Naive thymus-derived CD4-positive, alpha-beta T cell (primary cell): ENCODE results near the gene MAP3K2. TPM values are rescaled to one million over a fixed set of nuclear protein-coding genes. Genes with fewer than 3 reads are reported as not detected.

Source experiments
- ATAC-seq: fragments of 150-1000 bp; cut with Tn5 transposase; 2 replicates; pipeline ENCODE4 v1.10.0; 2021; ENCODE audit warnings: mild to moderate bottlenecking, moderate library complexity
- CTCF ChIA-PET: fragments of 350-600 bp; sonication (Branson Sonifier 250); formaldehyde crosslinking; loops from one replicate; lab custom pipeline; 2021; ENCODE audit warnings: antibody characterized with exemption; lab: Charles Lee
- POLR2A ChIA-PET: fragments of 350-600 bp; sonication (Branson Sonifier 250); formaldehyde crosslinking; loops from one replicate; lab custom pipeline; 2021; ENCODE audit warnings: antibody characterized with exemption, inconsistent platforms; lab: Charles Lee
- DNase-seq, 9 donors: peaks; one replicate each; pipeline versions ENCODE4 v3.0.0 to v3.0.0-alpha.2; 2020 to 2022; ENCODE audit warnings: mixed read lengths in 1 of 9
- H3K27ac ChIP-seq: one replicate; pipeline ENCODE4 v1.7.0; 2013; ENCODE audit warnings: mild to moderate bottlenecking, low read depth, low read length, moderate library complexity
- H3K27me3 ChIP-seq, 2 donors: one replicate each; pipeline ENCODE4 v1.7.0; 2013; ENCODE audit warnings: low read length in 2 of 2, mild to moderate bottlenecking in 2 of 2, moderate library complexity in 2 of 2; ENCODE audit not compliant: control insufficient read depth in 2 of 2, insufficient read depth in 2 of 2
- H3K36me3 ChIP-seq, 3 experiments: 1 replicate in 2 of 3; 2 replicates in 1 of 3; pipeline ENCODE4 v1.7.0; 2013; ENCODE audit warnings: low read length in 3 of 3, mild to moderate bottlenecking in 3 of 3, moderate library complexity in 1 of 3; ENCODE audit not compliant: insufficient read depth in 3 of 3, control insufficient read depth in 2 of 3
- H3K4me1 ChIP-seq, 2 donors: one replicate each; pipeline ENCODE4 v1.7.0; 2013; ENCODE audit warnings: low read length in 2 of 2, mild to moderate bottlenecking in 2 of 2, moderate library complexity in 1 of 2; ENCODE audit not compliant: control insufficient read depth in 2 of 2, insufficient read depth in 2 of 2
- H3K4me3 ChIP-seq: 2 replicates; pipeline ENCODE4 v1.7.0; 2013; ENCODE audit warnings: mild to moderate bottlenecking, low read length
- H3K9me3 ChIP-seq, 3 experiments: 1 replicate in 2 of 3; 2 replicates in 1 of 3; pipeline ENCODE4 v1.7.0; 2013; ENCODE audit warnings: low read length in 3 of 3; ENCODE audit not compliant: control insufficient read depth in 2 of 3
- H3K27ac Mint-ChIP-seq, 9 donors: one replicate each; pipeline ENCODE4 v1.8.0; 2020 to 2022; ENCODE audit warnings: mixed read lengths in 9 of 9, mild to moderate bottlenecking in 8 of 9, moderate library complexity in 5 of 9, inconsistent platforms in 2 of 9
- H3K27me3 Mint-ChIP-seq, 5 donors: one replicate each; pipeline ENCODE4 v1.8.0; 2021 to 2022; ENCODE audit warnings: mixed read lengths in 5 of 5, mild to moderate bottlenecking in 1 of 5
- H3K36me3 Mint-ChIP-seq, 5 donors: one replicate each; pipeline ENCODE4 v1.8.0; 2020 to 2022; ENCODE audit warnings: mixed read lengths in 5 of 5, mild to moderate bottlenecking in 3 of 5, inconsistent platforms in 1 of 5
- H3K4me1 Mint-ChIP-seq, 7 donors: one replicate each; pipeline ENCODE4 v1.8.0; 2020 to 2022; ENCODE audit warnings: mixed read lengths in 7 of 7, mild to moderate bottlenecking in 3 of 7, inconsistent platforms in 1 of 7
- H3K4me3 Mint-ChIP-seq, 10 donors: one replicate each; pipeline ENCODE4 v1.8.0; 2020 to 2022; ENCODE audit warnings: mild to moderate bottlenecking in 10 of 10, mixed read lengths in 10 of 10, moderate library complexity in 6 of 10, inconsistent platforms in 2 of 10
- H3K9me3 Mint-ChIP-seq, 11 donors: one replicate each; pipeline ENCODE4 v1.8.0; 2020 to 2022; ENCODE audit warnings: mixed read lengths in 11 of 11, mild to moderate bottlenecking in 4 of 11, inconsistent platforms in 1 of 11, moderate library complexity in 1 of 11
- intact Hi-C, 2 donors: fragments of 100-400 bp; cut with micrococcal nuclease; formaldehyde crosslinking; loops; one replicate each; pipeline ENCODE4 v1.15.1; 2023
- polyA plus RNA-seq, 2 donors: library from polyadenylated mRNA; unstranded; fragments of 300-500 nt; fragmentation: Illumina TruSeq; gene quantifications; one replicate each; pipeline ENCODE4 v1.2.3, GENCODE V29; 2021
- total RNA-seq, 6 experiments: library from RNA in 5 of 6; stranded (reverse) in 5 of 6; gene quantifications; 1 replicate in 5 of 6; 2 replicates in 1 of 6; pipeline ENCODE4 v1.2.3 and lab custom pipeline; 2021 to 2026

MAP3K2 gene
- total and polyA plus RNA-seq, 7 experiments from 2014 or later = 41.3 to 111 (median 81.3) TPM

- ChIA-PET CTCF (no interaction called here), POLR2A (interaction anchor here (0.6 to 1.7 kb wide), 2 partner anchors 8 to 14 kb away, joined by 3 to 4 read pairs; no protein-coding TSS in a partner anchor)
- H3K9me3 ChIP-seq = no peaks in the 10 kb centered on the region
- peaks cover 37 to 49% (median 46%) of the 10 kb centered on the region in 5 donors for H3K27me3 Mint-ChIP-seq
- H3K36me3 ChIP-seq = no peaks in the 10 kb centered on the region
- ATAC-seq (no peak), DNase-seq (no peak)
- H3K27me3 ChIP-seq = peaks cover 0 to 12% of the 10 kb centered on the region in 2 donors
- H3K4me1 Mint-ChIP-seq = peaks cover 6 to 9% (median 8%) of the 10 kb centered on the region in 7 donors
- no peak overlapping the region for H3K4me3 ChIP-seq
- H3K36me3 Mint-ChIP-seq = peaks cover 0 to 7% (median 0%) of the 10 kb centered on the region in 5 donors
- peak overlapping the region in 1 of 10 donors; percentile 28 for H3K4me3 Mint-ChIP-seq
- H3K27ac Mint-ChIP-seq = no peak overlapping the region
- H3K9me3 Mint-ChIP-seq = peaks cover 0 to 2% (median 0%) of the 10 kb centered on the region in 11 donors
- intact Hi-C loops = no loop called here
- peaks cover 0 to 5% of the 10 kb centered on the region in 2 donors for H3K4me1 ChIP-seq
- no peak overlapping the region for H3K27ac ChIP-seq
These were observed 37.1 kb upstream of the MAP3K2 start for GRCh38 chr2:127424598-127425520.

GRCh38 chr2:127423880-127424279, 36.1 kb upstream of the MAP3K2 start:
- Histone ChIP-seq H3K9me3 (no peaks in the 10 kb centered on the region), H3K27me3 (peaks cover 0 to 12% of the 10 kb centered on the region in 2 donors), H3K4me1 (peaks cover 0 to 5% of the 10 kb centered on the region in 2 donors), H3K4me3 (no peak overlapping the region), H3K36me3 (no peaks in the 10 kb centered on the region), H3K27ac (no peak overlapping the region)
- Mint-ChIP-seq H3K9me3 (peaks cover 0 to 2% (median 0%) of the 10 kb centered on the region in 11 donors), H3K27me3 (peaks cover 37 to 51% (median 49%) of the 10 kb centered on the region in 5 donors), H3K4me3 (peak overlapping the region in 9 of 10 donors; percentile 4 to 74 (median 42)), H3K4me1 (peaks cover 6 to 9% (median 8%) of the 10 kb centered on the region in 7 donors), H3K36me3 (peaks cover 0 to 7% (median 0%) of the 10 kb centered on the region in 5 donors), H3K27ac (no peak overlapping the region)
- intact Hi-C loops = no loop called here
- no peak for DNase-seq
- ChIA-PET POLR2A (no interaction called here), CTCF (no interaction called here)
- ATAC-seq = no peak

- H3K4me1 Mint-ChIP-seq = peaks cover 6 to 9% (median 8%) of the 10 kb centered on the region in 7 donors
These were observed 35.7 kb upstream of the MAP3K2 start for GRCh38 chr2:127423478-127423843.

GRCh38 chr2:127422559-127423477, 35.0 kb upstream of the MAP3K2 start:
- H3K27ac Mint-ChIP-seq = no peak overlapping the region
- Histone ChIP-seq H3K27ac (no peak overlapping the region), H3K27me3 (peaks cover 0 to 12% of the 10 kb centered on the region in 2 donors), H3K9me3 (no peaks in the 10 kb centered on the region), H3K36me3 (no peaks in the 10 kb centered on the region), H3K4me1 (peaks cover 0 to 5% of the 10 kb centered on the region in 2 donors), H3K4me3 (no peak overlapping the region)
- ChIA-PET CTCF (no interaction called here), POLR2A (no interaction called here)
- peak; percentile 70 for ATAC-seq
- H3K4me1 Mint-ChIP-seq = peaks cover 6 to 9% (median 8%) of the 10 kb centered on the region in 7 donors
- H3K36me3 Mint-ChIP-seq = peaks cover 0 to 7% (median 0%) of the 10 kb centered on the region in 5 donors
- peak overlapping the region in 5 of 10 donors; percentile 8 to 74 (median 57) for H3K4me3 Mint-ChIP-seq
- peaks cover 37 to 56% (median 49%) of the 10 kb centered on the region in 5 donors for H3K27me3 Mint-ChIP-seq
- intact Hi-C loops = no loop called here
- peaks cover 0 to 2% (median 0%) of the 10 kb centered on the region in 11 donors for H3K9me3 Mint-ChIP-seq
- DNase-seq = peak in 1 of 9 donors; percentile 16

More at GRCh38 chr2:127423478-127423843, 35.7 kb upstream of the MAP3K2 start:
- peaks cover 0 to 5% of the 10 kb centered on the region in 2 donors for H3K4me1 ChIP-seq
- H3K27me3 Mint-ChIP-seq = peaks cover 37 to 51% (median 49%) of the 10 kb centered on the region in 5 donors
- no peak overlapping the region for H3K27ac ChIP-seq
- no peak for DNase-seq
- peak; percentile 10 for ATAC-seq
- no peak overlapping the region for H3K27ac Mint-ChIP-seq
- intact Hi-C loops = no loop called here
- H3K27me3 ChIP-seq = peaks cover 0 to 12% of the 10 kb centered on the region in 2 donors
- no peak overlapping the region for H3K4me3 ChIP-seq
- H3K36me3 ChIP-seq = no peaks in the 10 kb centered on the region
- POLR2A ChIA-PET = no interaction called here
- H3K9me3 ChIP-seq = no peaks in the 10 kb centered on the region
- peaks cover 0 to 7% (median 0%) of the 10 kb centered on the region in 5 donors for H3K36me3 Mint-ChIP-seq
- H3K4me3 Mint-ChIP-seq = peak overlapping the region in 9 of 10 donors; percentile 4 to 74 (median 42)
- CTCF ChIA-PET = no interaction called here
- H3K9me3 Mint-ChIP-seq = peaks cover 0 to 2% (median 0%) of the 10 kb centered on the region in 11 donors

GRCh38 chr2:127421871-127422558, 34.2 kb upstream of the MAP3K2 start:
- H3K27ac ChIP-seq = no peak overlapping the region
- Mint-ChIP-seq H3K4me1 (peaks cover 10 to 12% (median 12%) of the 10 kb centered on the region in 7 donors), H3K36me3 (peaks cover 0 to 7% (median 0%) of the 10 kb centered on the region in 5 donors), H3K4me3 (peak overlapping the region in 3 of 10 donors; percentile 35 to 71 (median 39)), H3K9me3 (peaks cover 0 to 2% (median 0%) of the 10 kb centered on the region in 11 donors), H3K27ac (no peak overlapping the region), H3K27me3 (peaks cover 37 to 63% (median 49%) of the 10 kb centered on the region in 5 donors)
- peaks cover 0 to 5% of the 10 kb centered on the region in 2 donors for H3K4me1 ChIP-seq
- H3K36me3 ChIP-seq = no peaks in the 10 kb centered on the region
- H3K4me3 ChIP-seq = no peak overlapping the region
- ChIA-PET POLR2A (no interaction called here), CTCF (interaction anchor here (0.7 kb wide), 1 partner anchor 48 kb away, joined by 3 read pairs; no protein-coding TSS in a partner anchor)
- intact Hi-C loops = no loop called here
- ATAC-seq = no peak
- no peaks in the 10 kb centered on the region for H3K9me3 ChIP-seq
- no peak for DNase-seq
- H3K27me3 ChIP-seq = peaks cover 0 to 12% of the 10 kb centered on the region in 2 donors
